SIG-M5 treated with dmso at 0.1 percent for 504 hours (cell line): ENCODE data around the gene S1PR2.
"Not testable (repeated sequence)": the region's sequence is repeated elsewhere in the genome, so short reads cannot be mapped to it uniquely, and the experiment has no call there.

Experiments
- DNase-seq: peaks from one replicate; lab custom pipeline; 2025; ENCODE audit not compliant: unreplicated experiment; lab: John Stamatoyannopoulos, UW

The S1PR2 gene

GRCh38 chr19:10192922-10193321 is 38.2 kb downstream of the S1PR2 start:
- no peak for DNase-seq

GRCh38 chr19:10191347-10191746 is 39.8 kb downstream of the S1PR2 start:
- peak; percentile 10 for DNase-seq

- peak; percentile 43 for DNase-seq
These were observed 41.1 kb downstream of the S1PR2 start for GRCh38 chr19:10190026-10190425.

- no peak for DNase-seq
These were observed 41.5 kb downstream of the S1PR2 start for GRCh38 chr19:10189616-10190015.

GRCh38 chr19:10187315-10187714 is 43.8 kb downstream of the S1PR2 start:
- no peak for DNase-seq

- DNase-seq: peak; percentile 25
These were observed 46.5 kb downstream of the S1PR2 start for GRCh38 chr19:10184636-10185035.

- no peak for DNase-seq
These were observed 47.2 kb downstream of the S1PR2 start for GRCh38 chr19:10183926-10184325.

- no peak for DNase-seq
These were observed 48.3 kb downstream of the S1PR2 start for GRCh38 chr19:10182847-10183246.

- no peak for DNase-seq
These were observed 49.1 kb downstream of the S1PR2 start for GRCh38 chr19:10182076-10182475.

GRCh38 chr19:10180459-10180858 is 50.7 kb downstream of the S1PR2 start:
- no peak for DNase-seq

- DNase-seq: not testable (repeated sequence)
These were observed 51.1 kb downstream of the S1PR2 start for GRCh38 chr19:10180024-10180423.

- DNase-seq: no peak
These were observed 57.6 kb downstream of the S1PR2 start for GRCh38 chr19:10173527-10173926.
